Thyroid gland (tissue), 4 donors: ENCODE results near the gene BMPR2. TPM values are rescaled to one million over a fixed set of nuclear protein-coding genes. Genes with fewer than 3 reads are reported as not detected.

Experiments
- small RNA-seq: library from RNA; depleted of rRNA; stranded (forward); fragments of <200 nt; gene quantifications from one replicate; pipeline ENCODE3, GENCODE V24; 2016
- total RNA-seq, 4 donors: library from RNA; depleted of rRNA; stranded (reverse); fragments of >200 nt; gene quantifications; one replicate each; pipeline ENCODE4 v1.2.3, GENCODE V29; 2016

BMPR2 gene
- total RNA-seq, 4 donors from 2014 or later: 50.1 to 67.0 (median 56.3) TPM

Small RNA genes within 50 kb of the gene (small RNA-seq; reads per million reads assigned to genes)
- gene MTND4LP17 (not detected), gene RN7SL753P (not detected)

Other genes with a start within 250 kb of the BMPR2 start
- 100 to 1,000 TPM in 2 of 4 donors, 10 to 100 TPM in 2; 91.0 to 121 (median 102) TPM for gene SUMO1, start 137.7 kb upstream of the BMPR2 start, total RNA-seq
- 100 to 1,000 TPM in 2 of 4 donors, 10 to 100 TPM in 2; 68.2 to 151 (median 90.3) TPM for gene NOP58, start 110.6 kb upstream of the BMPR2 start, total RNA-seq